GM23248 (cell line): ENCODE results near the gene OR1K1. TPM values are rescaled to one million over a fixed set of nuclear protein-coding genes. Genes with fewer than 3 reads are reported as not detected.

Experiments
- DNase-seq: peaks from one replicate; pipeline ENCODE4 v3.0.0-alpha.2; 2015
- H2AFZ ChIP-seq: fragments of 200-600 bp; sonication (generic); 2 replicates; pipeline ENCODE4 v1.6.1; 2016; ENCODE audit warnings: antibody characterized with exemption
- H3F3A ChIP-seq: fragments of 200-600 bp; sonication (generic); 2 replicates; pipeline ENCODE4 v1.6.1; 2016; ENCODE audit warnings: mild to moderate bottlenecking, antibody characterized with exemption, mixed run types; ENCODE audit not compliant: insufficient read depth
- H3K27ac ChIP-seq: fragments of 200-600 bp; sonication (generic); 2 replicates; pipeline ENCODE4 v1.5.1; 2016; ENCODE audit warnings: mild to moderate bottlenecking
- H3K27me3 ChIP-seq: fragments of 200-600 bp; sonication (generic); replicated peaks from 2 replicates; pipeline ENCODE4 v1.6.1; 2016; ENCODE audit warnings: mild to moderate bottlenecking; ENCODE audit not compliant: insufficient read depth
- H3K36me3 ChIP-seq: fragments of 200-600 bp; sonication (generic); 2 replicates; pipeline ENCODE4 v1.6.1; 2016; ENCODE audit warnings: low read depth, mild to moderate bottlenecking
- H3K4me1 ChIP-seq: fragments of 200-600 bp; sonication (generic); 2 replicates; pipeline ENCODE4 v1.6.1; 2016; ENCODE audit warnings: mild to moderate bottlenecking; ENCODE audit not compliant: insufficient read depth
- H3K4me2 ChIP-seq: fragments of 200-600 bp; sonication (generic); one replicate; pipeline ENCODE4 v1.6.1; 2016; ENCODE audit warnings: mild to moderate bottlenecking; ENCODE audit not compliant: unreplicated experiment
- H3K4me3 ChIP-seq: fragments of 200-600 bp; sonication (generic); 2 replicates; pipeline ENCODE4 v1.5.1; 2016; ENCODE audit warnings: mild to moderate bottlenecking
- H3K79me2 ChIP-seq: fragments of 200-600 bp; sonication (generic); 2 replicates; pipeline ENCODE4 v1.6.1; 2016; ENCODE audit warnings: mild to moderate bottlenecking; ENCODE audit not compliant: insufficient read depth
- H3K9ac ChIP-seq: fragments of 200-600 bp; sonication (generic); 2 replicates; pipeline ENCODE4 v1.6.1; 2016; ENCODE audit warnings: mild to moderate bottlenecking
- H3K9me2 ChIP-seq: fragments of 200-600 bp; sonication (generic); 2 replicates; pipeline ENCODE4 v1.6.1; 2016; ENCODE audit warnings: mixed run types, mild to moderate bottlenecking, moderate library complexity; ENCODE audit not compliant: insufficient read depth
- H3K9me3 ChIP-seq: fragments of 200-600 bp; sonication (generic); one replicate; pipeline ENCODE4 v1.6.1; 2017; ENCODE audit warnings: low read depth
- H4K20me1 ChIP-seq: fragments of 200-600 bp; sonication (generic); 2 replicates; pipeline ENCODE4 v1.6.0; 2016; ENCODE audit not compliant: insufficient read depth
- EZH2 ChIP-seq: fragments of 200-600 bp; sonication (generic); IDR thresholded peaks from 2 replicates; pipeline ENCODE4 v1.6.1; 2018; ENCODE audit warnings: antibody characterized with exemption, mild to moderate bottlenecking; ENCODE audit not compliant: insufficient read depth, poor library complexity, severe bottlenecking
- EZH2phosphoT487 ChIP-seq: fragments of 200-600 bp; sonication (generic); IDR thresholded peaks from 2 replicates; pipeline ENCODE4 v1.6.1; 2018; ENCODE audit warnings: antibody characterized with exemption, moderate library complexity, mild to moderate bottlenecking, low read depth; ENCODE audit not compliant: insufficient read depth
- WGBS, 2 experiments: methylation state at CpG; one replicate each; pipeline ENCODE4 v1.1.6; 2015 to 2017; ENCODE audit warnings: low lambda C conversion rate in 2 of 2, low coverage in 1 of 2; ENCODE audit errors: missing lambda C conversion rate in 2 of 2; 5-methylcytosine and 5-hydroxymethylcytosine counted together
- in situ Hi-C: fragments of 300-500 bp; cut with MboI; formaldehyde crosslinking; loops from 2 replicates; pipeline ENCODE4 v1.15.0; 2020
- polyA plus RNA-seq: library from polyadenylated mRNA; unstranded; fragments of >200 nt; fragmentation: Nextera tagmentation; extraction: Ambion mirVana; gene quantifications from 2 replicates; pipeline ENCODE4 v1.2.1, GENCODE V29; 2016
- total RNA-seq: library from RNA; depleted of rRNA; stranded (reverse); fragments of >200 nt; shearing (Covaris generic); gene quantifications from 2 replicates; pipeline ENCODE4 v1.2.3, GENCODE V29; 2014; rRNA removed

Gene OR1K1
- total and polyA plus RNA-seq, 2 experiments from 2014 or later = not detected

- Histone ChIP-seq H3K79me2 (no peaks in the 10 kb centered on the region), H3K9me3 (no peaks in the 10 kb centered on the region), H3K4me3 (no peak overlapping the region), H3K27me3 (no peaks in the 10 kb centered on the region), H2AFZ (no peak overlapping the region), H3K9ac (no peak overlapping the region), H3K4me1 (no peaks in the 10 kb centered on the region), H3K36me3 (peaks cover 42% of the 10 kb centered on the region; the same call in 1 of the 2 replicates), H3K9me2 (no peaks in the 10 kb centered on the region), H3F3A (peaks cover 14% of the 10 kb centered on the region; the same call in 1 of the 2 replicates), H4K20me1 (no peaks in the 10 kb centered on the region), H3K4me2 (no peak overlapping the region), H3K27ac (no peak overlapping the region)
- 96% methylated on average over 5 of the region's 5 CpGs for WGBS, 2 experiments
- in situ Hi-C loops = no loop called here
- TF ChIP-seq EZH2 = no peak
- no peak for DNase-seq
Observed at GRCh38 chr9:122846371-122846940, 46.5 kb downstream of the OR1K1 start.

GRCh38 chr9:122848256-122848943, 48.5 kb downstream of the OR1K1 start:
- 98 to 100% methylated on average over 2 of the region's 2 CpGs for WGBS, 2 experiments
- H3K27ac ChIP-seq = no peak overlapping the region
- TF ChIP-seq EZH2phosphoT487 (no peak), EZH2 (no peak)
- H3K9ac ChIP-seq = no peak overlapping the region
- H3K27me3 ChIP-seq = no peaks in the 10 kb centered on the region
- peaks cover 44% of the 10 kb centered on the region for H3K36me3 ChIP-seq
- H3F3A ChIP-seq = 0 out of 2 replicates have a peak, but pooled peaks cover 3% of the 10 kb centered on the region
- H3K9me2 ChIP-seq = no peaks in the 10 kb centered on the region
- no peaks in the 10 kb centered on the region for H4K20me1 ChIP-seq
- H3K79me2 ChIP-seq = no peaks in the 10 kb centered on the region
- no peaks in the 10 kb centered on the region for H3K9me3 ChIP-seq
- no peaks in the 10 kb centered on the region for H3K4me1 ChIP-seq
- no peak for DNase-seq
- H3K4me2 ChIP-seq = no peak overlapping the region
- in situ Hi-C loops = no loop called here
- no peak overlapping the region for H2AFZ ChIP-seq
- no peak overlapping the region for H3K4me3 ChIP-seq

Other genes starting within 250 kb of the OR1K1 start
- gene OR1N2, start 247.0 kb upstream of the OR1K1 start, total RNA-seq = not detected in 2 replicates
- not detected in 2 replicates for gene OR1N2, start 247.0 kb upstream of the OR1K1 start, polyA plus RNA-seq
- 0.22 TPM in 1 of 2 replicates, not detected in the other for gene OR1L8, start 216.7 kb upstream of the OR1K1 start, total RNA-seq
- not detected in 2 replicates for gene OR1L8, start 216.7 kb upstream of the OR1K1 start, polyA plus RNA-seq
- not detected in 2 replicates for gene OR1Q1, start 185.4 kb upstream of the OR1K1 start, total RNA-seq
- 0.26 TPM in 1 of 2 replicates, not detected in the other for gene OR1Q1, start 185.4 kb upstream of the OR1K1 start, polyA plus RNA-seq
- gene OR1B1, start 142.5 kb upstream of the OR1K1 start, total RNA-seq = not detected in 2 replicates
- not detected in 2 replicates for gene OR1B1, start 142.5 kb upstream of the OR1K1 start, polyA plus RNA-seq
- gene OR1L1, start 138.4 kb upstream of the OR1K1 start, total RNA-seq = not detected in 2 replicates
- gene OR1L1, start 138.4 kb upstream of the OR1K1 start, polyA plus RNA-seq = not detected in 2 replicates
- gene OR1L3, start 125.0 kb upstream of the OR1K1 start, total RNA-seq = not detected in 2 replicates
- gene OR1L3, start 125.0 kb upstream of the OR1K1 start, polyA plus RNA-seq = not detected in 2 replicates
- gene OR1L4, start 76.1 kb upstream of the OR1K1 start, total RNA-seq = not detected in 2 replicates
- gene OR1L4, start 76.1 kb upstream of the OR1K1 start, polyA plus RNA-seq = not detected in 2 replicates
- gene OR1L6, start 57.8 kb upstream of the OR1K1 start, total RNA-seq = not detected in 2 replicates
- gene OR1L6, start 57.8 kb upstream of the OR1K1 start, polyA plus RNA-seq = not detected in 2 replicates
- gene OR5C1, start 11.2 kb upstream of the OR1K1 start, total RNA-seq = not detected in 2 replicates
- gene OR5C1, start 11.2 kb upstream of the OR1K1 start, polyA plus RNA-seq = not detected in 2 replicates
- gene PDCL, start 28.5 kb downstream of the OR1K1 start, total RNA-seq = 25.2 and 31.2 TPM in 2 replicates
- gene PDCL, start 28.5 kb downstream of the OR1K1 start, polyA plus RNA-seq = 18.9 and 20.6 TPM in 2 replicates
- gene RC3H2, start 105.2 kb downstream of the OR1K1 start, total RNA-seq = 26.8 and 34.7 TPM in 2 replicates
- 19.8 and 22.1 TPM in 2 replicates for gene RC3H2, start 105.2 kb downstream of the OR1K1 start, polyA plus RNA-seq
- gene ZBTB6, start 113.2 kb downstream of the OR1K1 start, total RNA-seq = 8.3 and 9.8 TPM in 2 replicates
- gene ZBTB6, start 113.2 kb downstream of the OR1K1 start, polyA plus RNA-seq = 4.4 and 4.5 TPM in 2 replicates
- 2.3 and 5.2 TPM in 2 replicates for gene ZBTB26, start 131.4 kb downstream of the OR1K1 start, total RNA-seq
- 1.8 and 2.0 TPM in 2 replicates for gene ZBTB26, start 131.4 kb downstream of the OR1K1 start, polyA plus RNA-seq
- gene RABGAP1, start 140.9 kb downstream of the OR1K1 start, total RNA-seq = 16.0 and 23.9 TPM in 2 replicates
- gene RABGAP1, start 140.9 kb downstream of the OR1K1 start, polyA plus RNA-seq = 6.7 and 8.0 TPM in 2 replicates
- 0.65 TPM in 1 of 2 replicates, not detected in the other for gene GPR21, start 233.5 kb downstream of the OR1K1 start, total RNA-seq
- not detected in 2 replicates for gene GPR21, start 233.5 kb downstream of the OR1K1 start, polyA plus RNA-seq